ENCODE results near the gene NOC2L. TPM values are rescaled to one million over a fixed set of nuclear protein-coding genes. Genes with fewer than 3 reads are reported as not detected.
"Not testable (repeated sequence)": the region's sequence is repeated elsewhere in the genome, so short reads cannot be mapped to it uniquely, and the experiment has no call there.

NOC2L gene
- total RNA-seq, 1 donor from 2014 or later: 33.2 TPM

- no peak for DNase-seq (ENCODE audit: low spot score in 2 of 2)
- no peaks in the 10 kb centered on the region for H3K4me1 ChIP-seq
- peaks cover 64 to 98% of the 10 kb centered on the region in 2 donors for H3K36me3 ChIP-seq
- intact Hi-C loops (cut with DNase I): no loop called here
- no peaks in the 10 kb centered on the region for H3K9me3 ChIP-seq
- no peak overlapping the region for H3K27ac ChIP-seq
- no peak overlapping the region for H3K4me3 ChIP-seq
- H3K27me3 ChIP-seq: no peaks in the 10 kb centered on the region
- no peak for TF ChIP-seq CTCF (IDR thresholded peaks at IDR 0.05)
Observed at GRCh38 chr1:950881-951280, 8.2 kb downstream of the NOC2L start.

- Histone ChIP-seq H3K4me3 (no peak overlapping the region), H3K36me3 (peaks cover 58 to 97% of the 10 kb centered on the region in 2 donors), H3K9me3 (no peaks in the 10 kb centered on the region), H3K4me1 (no peaks in the 10 kb centered on the region), H3K27ac (no peak overlapping the region), H3K27me3 (no peaks in the 10 kb centered on the region)
- intact Hi-C loops (cut with DNase I): no loop called here
- no peak for TF ChIP-seq CTCF (IDR thresholded peaks at IDR 0.05)
- DNase-seq (ENCODE audit: low spot score in 2 of 2): no peak
Observed at GRCh38 chr1:950268-950667, 8.8 kb downstream of the NOC2L start.

- no peak for TF ChIP-seq CTCF (IDR thresholded peaks at IDR 0.05)
- peaks cover 40 to 81% of the 10 kb centered on the region in 2 donors for H3K36me3 ChIP-seq
Observed at GRCh38 chr1:947958-948357, 11.1 kb downstream of the NOC2L start.

GRCh38 chr1:946811-947210 is 12.2 kb downstream of the NOC2L start:
- H3K27ac ChIP-seq; H3K4me1 ChIP-seq; DNase-seq (ENCODE audit: low spot score in 2 of 2); H3K27me3 ChIP-seq; H3K9me3 ChIP-seq; H3K4me3 ChIP-seq; intact Hi-C loops (cut with DNase I): not testable (repeated sequence)
- peaks cover 29 to 69% of the 10 kb centered on the region in 2 donors for H3K36me3 ChIP-seq

More at GRCh38 chr1:947958-948357, 11.1 kb downstream of the NOC2L start:
- Histone ChIP-seq H3K27me3 (no peaks in the 10 kb centered on the region), H3K4me1 (no peaks in the 10 kb centered on the region), H3K4me3 (no peak overlapping the region), H3K27ac (no peak overlapping the region), H3K9me3 (no peaks in the 10 kb centered on the region)
- intact Hi-C loops (cut with DNase I): no loop called here
- no peak for DNase-seq (ENCODE audit: low spot score in 2 of 2)

- H3K4me1 ChIP-seq: peaks cover 5 to 10% of the 10 kb centered on the region in 2 donors
- H3K27me3 ChIP-seq: peaks cover 9% of the 10 kb centered on the region
- DNase-seq (ENCODE audit: low spot score in 2 of 2): no peak
- intact Hi-C loops (cut with DNase I): no loop called here
- H3K27ac ChIP-seq: no peak overlapping the region
- no peak overlapping the region for H3K4me3 ChIP-seq
- no peaks in the 10 kb centered on the region for H3K9me3 ChIP-seq
- no peak for TF ChIP-seq CTCF (IDR thresholded peaks at IDR 0.05)
- peaks cover 20 to 60% of the 10 kb centered on the region in 2 donors for H3K36me3 ChIP-seq
Observed at GRCh38 chr1:945688-946556, 13.1 kb downstream of the NOC2L start.
